ENCODE results near the gene HLF. TPM values are rescaled to one million over a fixed set of nuclear protein-coding genes. Genes with fewer than 3 reads are reported as not detected.

HLF gene
- total and polyA plus RNA-seq, 10 of the 15 experiments (the other 5 are each of a cell fraction or from before 2014, with no cell fraction given), result 0.01 to 0.33 (median 0.20) TPM; not detected in 3

- ChIA-PET POLR2A (no interaction called here), RAD21 (ENCODE audit: unreplicated experiment) (no interaction called here), SMC1A (ENCODE audit: uncharacterized antibody, unreplicated experiment) (no interaction called here), CTCF (no interaction called here)
- H3K4me3 ChIP-seq, result no peak overlapping the region
- no peaks in the 10 kb centered on the region for H4K20me1 ChIP-seq (ENCODE audit: control insufficient read depth, insufficient read depth)
- in situ Hi-C loops (cut with MboI), result no loop called here
- no peak for FAIRE-seq
- H3K4me1 ChIP-seq (ENCODE audit: control insufficient read depth, insufficient read depth, low read length), result no peaks in the 10 kb centered on the region
- WGBS (ENCODE audit: insufficient coverage, insufficient replicate concordance, low lambda C conversion rate, missing lambda C conversion rate), result 32% methylated on average over 8 of the region's 8 CpGs
- H3K9ac ChIP-seq (ENCODE audit: control insufficient read depth, insufficient read depth, low read length), result no peak overlapping the region
- peaks cover 2 to 3% of the 10 kb centered on the region in 2 experiments; a peak in 2 of 4 replicates for H3K27me3 ChIP-seq (replicated peaks in 1 of 2; ENCODE audit: control insufficient read depth in 2 of 2, insufficient read depth in 2 of 2, low read length in 1 of 2)
- no peak overlapping the region for H3K27ac ChIP-seq (ENCODE audit: control insufficient read depth, insufficient read depth)
- DNase-seq (ENCODE audit: low read depth, low spot score), result no peak
- TF ChIP-seq SMAD5 (IDR thresholded peaks at IDR 0.05; ENCODE audit: low read depth) (no peak), ZSCAN29 (IDR thresholded peaks at IDR 0.05) (no peak), HDAC2 (IDR thresholded peaks at IDR 0.05) (no peak)
- no peak overlapping the region for H3K4me2 ChIP-seq (ENCODE audit: control insufficient read depth, insufficient read depth)
- H3K9me3 ChIP-seq (replicated peaks; ENCODE audit: control insufficient read depth, insufficient read depth, low read length), result no peaks in the 10 kb centered on the region
- no peaks in the 10 kb centered on the region for H3K79me2 ChIP-seq (ENCODE audit: control insufficient read depth, insufficient read depth, low read length)
- no peaks in the 10 kb centered on the region for H3K36me3 ChIP-seq (ENCODE audit: control insufficient read depth in 2 of 2, insufficient read depth in 2 of 2, low read length in 1 of 2)
- H2AFZ ChIP-seq (ENCODE audit: control insufficient read depth, low read depth, low read length), result no peak overlapping the region
- intact Hi-C loops (cut with micrococcal nuclease; ENCODE audit: unreplicated experiment), result no loop called here
- no TSS peak for BruUV-seq (replicated peaks)
- no peak for ATAC-seq
Measured at GRCh38 chr17:55271958-55272710, 7.4 kb downstream of the HLF start.

DNA sequence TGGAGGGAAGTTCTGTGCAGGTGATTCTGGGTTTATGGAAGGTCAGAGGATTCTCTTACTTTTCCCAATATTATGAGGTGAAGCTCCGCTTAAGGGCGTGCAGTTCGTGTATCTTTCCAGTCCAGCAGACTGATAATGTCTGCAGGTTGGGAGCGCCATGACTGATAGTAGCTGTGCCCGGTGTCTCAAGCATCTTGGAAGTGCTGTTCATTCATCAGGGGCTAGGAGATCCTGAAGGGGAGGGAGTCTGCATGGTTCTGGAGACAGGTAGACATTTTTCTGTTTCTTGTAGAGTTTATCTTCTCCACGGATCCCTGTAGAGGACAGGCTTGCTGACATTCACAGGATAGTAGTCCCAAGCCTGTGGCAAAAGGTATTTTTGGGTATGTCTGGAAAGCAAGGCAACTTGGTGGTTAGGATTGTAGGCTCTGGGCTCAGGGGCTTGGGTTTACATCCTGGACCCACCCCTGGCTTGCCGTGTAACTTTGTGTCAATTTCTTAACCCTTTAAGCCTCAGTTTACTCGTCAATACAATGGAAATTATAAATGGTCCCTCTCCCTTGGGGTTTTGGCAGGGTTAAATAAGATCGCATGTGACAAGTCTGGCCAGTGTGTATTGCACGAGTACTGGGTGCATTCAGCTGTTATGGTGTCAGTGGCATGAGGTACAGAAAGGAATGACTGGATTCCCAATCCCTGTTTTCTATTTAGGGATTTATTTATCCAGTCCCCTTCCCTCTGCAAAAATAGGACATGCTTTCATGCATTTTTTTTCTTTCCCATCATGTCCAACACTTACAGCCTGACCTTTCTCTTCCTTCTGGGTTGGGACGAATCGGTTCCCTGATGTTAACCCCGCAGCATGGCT lies 8.2 kb downstream of the HLF start:
- ChIA-PET RAD21 (ENCODE audit: unreplicated experiment) (no interaction called here), SMC1A (ENCODE audit: uncharacterized antibody, unreplicated experiment) (no interaction called here), POLR2A (no interaction called here), CTCF (interaction anchor here (0.6 kb wide), 1 partner anchor 30 kb away, joined by 3 read pairs; no protein-coding TSS in a partner anchor)
- Histone ChIP-seq H3K4me2 (ENCODE audit: control insufficient read depth, insufficient read depth) (no peak overlapping the region), H3K9me3 (replicated peaks; ENCODE audit: control insufficient read depth, insufficient read depth, low read length) (no peaks in the 10 kb centered on the region), H3K9ac (ENCODE audit: control insufficient read depth, insufficient read depth, low read length) (no peak overlapping the region), H3K27ac (ENCODE audit: control insufficient read depth, insufficient read depth) (no peak overlapping the region), H3K4me1 (ENCODE audit: control insufficient read depth, insufficient read depth, low read length) (no peaks in the 10 kb centered on the region), H3K36me3 (ENCODE audit: control insufficient read depth in 2 of 2, insufficient read depth in 2 of 2, low read length in 1 of 2) (no peaks in the 10 kb centered on the region), H4K20me1 (ENCODE audit: control insufficient read depth, insufficient read depth) (no peaks in the 10 kb centered on the region), H3K79me2 (ENCODE audit: control insufficient read depth, insufficient read depth, low read length) (no peaks in the 10 kb centered on the region), H3K27me3 (replicated peaks in 1 of 2; ENCODE audit: control insufficient read depth in 2 of 2, insufficient read depth in 2 of 2, low read length in 1 of 2) (peaks cover 1 to 2% of the 10 kb centered on the region in 2 experiments; a peak in 1 of 4 replicates), H2AFZ (ENCODE audit: control insufficient read depth, low read depth, low read length) (no peak overlapping the region), H3K4me3 (no peak overlapping the region)
- DNase-seq (ENCODE audit: low read depth, low spot score) (no peak), ATAC-seq (no peak), FAIRE-seq (no peak)
- WGBS (ENCODE audit: insufficient coverage, insufficient replicate concordance, low lambda C conversion rate, missing lambda C conversion rate), result 44% methylated on average over 13 of the region's 13 CpGs
- TF ChIP-seq, protein P1, sequence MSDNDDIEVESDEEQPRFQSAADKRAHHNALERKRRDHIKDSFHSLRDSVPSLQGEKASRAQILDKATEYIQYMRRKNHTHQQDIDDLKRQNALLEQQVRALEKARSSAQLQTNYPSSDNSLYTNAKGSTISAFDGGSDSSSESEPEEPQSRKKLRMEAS (IDR thresholded peaks at IDR 0.05; ENCODE audit: low read depth, low read length), result no peak
- TF ChIP-seq MEF2A (IDR thresholded peaks at IDR 0.05; ENCODE audit: insufficient read depth, low read depth, low read length) (no peak), CREM (IDR thresholded peaks at IDR 0.05; ENCODE audit: low read depth) (no peak), SMARCA5 (IDR thresholded peaks at IDR 0.05) (no peak), SIN3A (IDR thresholded peaks at IDR 0.05; ENCODE audit: low read depth, low read length) (no peak), ZBED1 (IDR thresholded peaks at IDR 0.05; ENCODE audit: borderline replicate concordance) (no peak), HCFC1 (IDR thresholded peaks at IDR 0.05; ENCODE audit: low read length) (no peak), RUNX3 (IDR thresholded peaks at IDR 0.05; ENCODE audit: low read length) (no peak), CHD4 (IDR thresholded peaks at IDR 0.05) (no peak), NRF1 (conservative IDR thresholded peaks at IDR 0.05; ENCODE audit: low read depth, low read length) (no peak)
- TF ChIP-seq, protein P2, sequence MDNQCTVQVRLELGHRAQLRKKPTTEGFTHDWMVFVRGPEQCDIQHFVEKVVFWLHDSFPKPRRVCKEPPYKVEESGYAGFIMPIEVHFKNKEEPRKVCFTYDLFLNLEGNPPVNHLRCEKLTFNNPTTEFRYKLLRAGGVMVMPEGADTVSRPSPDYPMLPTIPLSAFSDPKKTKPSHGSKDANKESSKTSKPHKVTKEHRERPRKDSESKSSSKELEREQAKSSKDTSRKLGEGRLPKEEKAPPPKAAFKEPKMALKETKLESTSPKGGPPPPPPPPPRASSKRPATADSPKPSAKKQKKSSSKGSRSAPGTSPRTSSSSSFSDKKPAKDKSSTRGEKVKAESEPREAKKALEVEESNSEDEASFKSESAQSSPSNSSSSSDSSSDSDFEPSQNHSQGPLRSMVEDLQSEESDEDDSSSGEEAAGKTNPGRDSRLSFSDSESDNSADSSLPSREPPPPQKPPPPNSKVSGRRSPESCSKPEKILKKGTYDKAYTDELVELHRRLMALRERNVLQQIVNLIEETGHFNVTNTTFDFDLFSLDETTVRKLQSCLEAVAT (IDR thresholded peaks at IDR 0.05), result no peak
- intact Hi-C loops (cut with micrococcal nuclease; ENCODE audit: unreplicated experiment), result no loop called here
- in situ Hi-C loops (cut with MboI), result no loop called here
- no TSS peak for BruUV-seq (replicated peaks)

Data from GM12878 (cell line).